ENCODE results near the gene XKR8. TPM values are rescaled to one million over a fixed set of nuclear protein-coding genes. Genes with fewer than 3 reads are reported as not detected.

The XKR8 gene
- total and polyA plus RNA-seq, 9 of the 15 experiments (the other 6 are each of a cell fraction or from before 2014, with no cell fraction given), result 0.45 to 2.8 (median 1.7) TPM

GRCh38 chr1:27915082-27915575 lies 44.6 kb upstream of the XKR8 start:
- Histone ChIP-seq H3K4me3 (no peak overlapping the region), H3K27ac (ENCODE audit: extremely low read depth, low read depth, low read length) (peak overlapping the region; percentile 90), H3K79me2 (ENCODE audit: control insufficient read depth, insufficient read depth, low read length) (peaks cover 37% of the 10 kb centered on the region), H4K20me1 (replicated peaks; ENCODE audit: control insufficient read depth, insufficient read depth, low read length) (no peaks in the 10 kb centered on the region), H3K9ac (ENCODE audit: insufficient read depth in 1 of 2, low read depth in 2 of 2, low read length in 2 of 2) (peak overlapping the region in 1 of 2 experiments; percentile 94; a peak in 1 of 4 replicates), H2AFZ (ENCODE audit: low read depth, low read length) (peak overlapping the region; percentile 98), H3K9me3 (replicated peaks; ENCODE audit: control insufficient read depth, insufficient read depth, low read depth, low read length) (peaks cover 3% of the 10 kb centered on the region; the same call in 1 of the 2 replicates), H3K9me1 (ENCODE audit: control insufficient read depth, insufficient read depth, low read length) (peaks cover 2% of the 10 kb centered on the region), H3K27me3 (ENCODE audit: control insufficient read depth in 2 of 2, insufficient read depth in 2 of 2, low read length in 2 of 2) (no peaks in the 10 kb centered on the region), H3K36me3 (ENCODE audit: control insufficient read depth, insufficient read depth, low read length) (peaks cover 30% of the 10 kb centered on the region), H3K4me2 (ENCODE audit: insufficient read depth, low read length) (peak overlapping the region; percentile 81), H3K4me1 (replicated peaks in 1 of 2; ENCODE audit: control insufficient read depth in 2 of 2, insufficient read depth in 2 of 2, low read length in 2 of 2) (peaks cover 10 to 13% of the 10 kb centered on the region in 2 experiments; a peak in 4 of 5 replicates)
- no peak for FAIRE-seq
- ChIA-PET CTCF (ENCODE audit: low intra/inter-chr PET ratio) (no interaction called here), POLR2A (no interaction called here)
- intact Hi-C loops (cut with micrococcal nuclease), result no loop called here
- no peak for DNase-seq (ENCODE audit: extremely low read depth in 1 of 4, low spot score in 3 of 4)
- ATAC-seq, result no peak; the same call in 2 of the 3 replicates
- in situ Hi-C loops (cut with MboI), result no loop called here
- no TSS peak for BruUV-seq (replicated peaks)
- 74% methylated on average over 7 of the region's 7 CpGs for WGBS (ENCODE audit: insufficient coverage, low coverage, missing lambda C conversion rate)
- TF ChIP-seq CREM (IDR thresholded peaks at IDR 0.05; ENCODE audit: low read depth), result no peak
- TF ChIP-seq ZNF121 (CRISPR knock-in tag; conservative IDR thresholded peaks at IDR 0.05), result peak; percentile 98
- peak; percentile 25; the same call in 1 of the 2 replicates for TF ChIP-seq CUX1 (CRISPR knock-in tag; IDR thresholded peaks at IDR 0.05)
- peak; percentile 46; the same call in 1 of the 2 replicates for TF ChIP-seq BCOR (IDR thresholded peaks at IDR 0.05)
- TF ChIP-seq RHOXF2B (CRISPR knock-in tag; conservative IDR thresholded peaks at IDR 0.05), result peak; percentile 81; the same call in 1 of the 2 replicates
- TF ChIP-seq ZNF395 (CRISPR knock-in tag; IDR thresholded peaks at IDR 0.05), result no peak; the same call in none of the 2 replicates
- no peak for TF ChIP-seq AFF1 (IDR thresholded peaks at IDR 0.05; ENCODE audit: low read depth in 1 of 2, partially characterized antibody in 2 of 2)
- no peak for TF ChIP-seq TFAP4 (CRISPR knock-in tag; IDR thresholded peaks at IDR 0.05; ENCODE audit: borderline replicate concordance)
- TF ChIP-seq MIER1 (IDR thresholded peaks at IDR 0.05; ENCODE audit: low read depth), result 0 out of 2 replicates have a peak, but pooled peaks have one; percentile 23
